Measurements from ENCODE around the gene EFHD2.

Gene EFHD2

GRCh38 chr1:15433471-15433870 is 23.8 kb downstream of the EFHD2 start:
- no peak for DNase-seq

GRCh38 chr1:15434739-15435138 is 25.1 kb downstream of the EFHD2 start:
- DNase-seq = peak; percentile 52

GRCh38 chr1:15435239-15436077 is 25.8 kb downstream of the EFHD2 start:
- DNase-seq = no peak

DNA sequence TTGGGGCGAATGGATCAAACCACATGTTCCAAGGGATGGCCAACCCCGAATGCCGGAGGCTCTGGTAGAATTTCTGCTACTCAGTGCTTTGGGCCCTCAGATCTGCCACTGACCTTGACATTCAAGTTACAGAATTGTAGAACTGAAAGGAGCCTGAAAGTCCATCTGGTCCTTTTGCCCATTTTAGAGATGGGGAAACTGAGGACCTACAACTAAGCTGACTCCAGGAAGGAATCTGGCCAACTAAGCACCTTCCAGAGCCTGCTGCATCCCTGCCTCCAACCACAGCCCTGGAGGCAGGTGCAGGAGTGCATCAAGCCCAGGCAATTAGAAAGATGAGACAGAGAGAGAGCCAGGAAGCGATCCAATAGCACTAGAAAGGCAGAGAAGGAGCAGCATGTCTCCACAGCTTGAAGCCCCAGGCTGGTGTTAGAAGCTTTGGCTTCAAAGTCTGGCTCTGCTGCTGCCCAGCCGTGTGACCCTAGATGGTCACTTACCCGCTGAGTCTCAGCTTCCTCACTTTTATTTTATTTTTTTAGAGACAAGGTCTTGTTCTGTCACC is 27.3 kb downstream of the EFHD2 start:
- no peak for DNase-seq

DNA sequence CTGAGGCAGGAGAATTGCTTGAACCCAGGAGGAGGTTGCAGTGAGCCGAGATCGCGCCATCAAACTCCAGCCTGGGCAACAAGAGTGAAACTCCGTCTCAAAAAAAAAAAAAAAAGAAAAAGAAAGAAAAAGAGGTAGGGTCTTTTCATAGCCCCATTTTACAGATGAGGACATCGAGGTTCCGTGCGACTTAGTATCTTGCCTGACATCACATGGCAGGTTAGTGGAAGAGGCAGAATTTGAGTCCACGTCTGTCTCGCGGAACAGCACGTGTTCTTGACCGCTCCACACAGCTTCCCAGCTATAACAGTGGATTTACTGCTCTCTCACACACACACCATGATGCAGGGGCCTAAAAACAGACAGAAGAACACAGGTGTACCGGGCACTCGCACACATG is 29.6 kb downstream of the EFHD2 start:
- no peak for DNase-seq

- no peak for DNase-seq
These were observed 30.7 kb downstream of the EFHD2 start for GRCh38 chr1:15440357-15440756.

- no peak for DNase-seq
These were observed 31.6 kb downstream of the EFHD2 start for GRCh38 chr1:15441247-15441646.

- no peak for DNase-seq
These were observed 32.4 kb downstream of the EFHD2 start for GRCh38 chr1:15442119-15442518.

GRCh38 chr1:15442759-15443158 is 33.1 kb downstream of the EFHD2 start:
- no peak for DNase-seq

DNA sequence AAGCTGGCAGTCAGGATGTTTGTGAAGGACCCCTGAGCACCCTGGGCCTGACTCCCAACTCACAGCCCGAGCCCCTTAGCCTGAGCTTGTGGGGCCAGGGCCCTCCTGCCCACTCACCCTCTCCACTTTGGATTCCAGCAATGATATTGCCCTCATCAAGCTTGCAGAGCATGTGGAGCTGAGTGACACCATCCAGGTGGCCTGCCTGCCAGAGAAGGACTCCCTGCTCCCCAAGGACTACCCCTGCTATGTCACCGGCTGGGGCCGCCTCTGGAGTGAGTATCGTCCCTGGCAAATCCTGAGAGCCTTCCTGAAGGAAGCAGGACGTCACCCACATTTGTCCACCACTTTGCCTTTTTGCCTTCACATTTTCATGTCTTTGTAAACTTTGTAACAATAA is 33.6 kb downstream of the EFHD2 start:
- DNase-seq = no peak

GRCh38 chr1:15444468-15445389 is 35.0 kb downstream of the EFHD2 start:
- DNase-seq = no peak

DNA sequence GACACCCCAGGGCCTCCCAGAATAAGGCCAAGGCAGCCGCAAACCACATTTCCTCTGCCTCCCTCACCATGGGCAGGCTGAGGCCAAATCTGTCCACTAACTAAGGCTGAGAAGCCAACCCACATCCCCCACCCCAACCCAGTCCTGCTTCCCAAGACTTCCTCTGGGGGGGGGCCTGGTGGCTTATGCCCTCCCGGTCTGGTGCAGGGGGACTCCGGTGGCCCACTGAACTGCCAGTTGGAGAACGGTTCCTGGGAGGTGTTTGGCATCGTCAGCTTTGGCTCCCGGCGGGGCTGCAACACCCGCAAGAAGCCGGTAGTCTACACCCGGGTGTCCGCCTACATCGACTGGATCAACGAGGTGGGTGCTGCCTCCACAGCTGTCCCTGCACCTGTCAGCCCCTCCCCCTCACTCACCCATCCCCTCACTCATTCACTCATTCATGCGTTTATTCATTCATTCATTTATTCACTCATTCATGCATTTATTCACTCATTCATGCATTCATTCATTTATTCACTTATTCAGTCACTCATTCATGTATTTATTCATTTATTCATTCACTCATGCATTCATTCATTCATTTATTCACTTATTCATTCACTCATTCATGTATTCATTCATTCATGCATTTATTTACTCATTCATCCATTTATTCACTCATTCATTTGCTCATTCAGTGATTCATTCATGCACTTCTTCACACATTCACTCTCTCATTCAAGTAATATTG is 35.9 kb downstream of the EFHD2 start:
- DNase-seq = no peak

GRCh38 chr1:15446212-15446611 is 36.5 kb downstream of the EFHD2 start:
- no peak for DNase-seq

- no peak for DNase-seq
These were observed 39.3 kb downstream of the EFHD2 start for GRCh38 chr1:15448877-15449462.

- no peak for DNase-seq
These were observed 39.9 kb downstream of the EFHD2 start for GRCh38 chr1:15449567-15449966.

GRCh38 chr1:15451014-15451722 is 41.5 kb downstream of the EFHD2 start:
- DNase-seq = no peak

GRCh38 chr1:15452216-15452615 is 42.5 kb downstream of the EFHD2 start:
- DNase-seq = no peak

DNA sequence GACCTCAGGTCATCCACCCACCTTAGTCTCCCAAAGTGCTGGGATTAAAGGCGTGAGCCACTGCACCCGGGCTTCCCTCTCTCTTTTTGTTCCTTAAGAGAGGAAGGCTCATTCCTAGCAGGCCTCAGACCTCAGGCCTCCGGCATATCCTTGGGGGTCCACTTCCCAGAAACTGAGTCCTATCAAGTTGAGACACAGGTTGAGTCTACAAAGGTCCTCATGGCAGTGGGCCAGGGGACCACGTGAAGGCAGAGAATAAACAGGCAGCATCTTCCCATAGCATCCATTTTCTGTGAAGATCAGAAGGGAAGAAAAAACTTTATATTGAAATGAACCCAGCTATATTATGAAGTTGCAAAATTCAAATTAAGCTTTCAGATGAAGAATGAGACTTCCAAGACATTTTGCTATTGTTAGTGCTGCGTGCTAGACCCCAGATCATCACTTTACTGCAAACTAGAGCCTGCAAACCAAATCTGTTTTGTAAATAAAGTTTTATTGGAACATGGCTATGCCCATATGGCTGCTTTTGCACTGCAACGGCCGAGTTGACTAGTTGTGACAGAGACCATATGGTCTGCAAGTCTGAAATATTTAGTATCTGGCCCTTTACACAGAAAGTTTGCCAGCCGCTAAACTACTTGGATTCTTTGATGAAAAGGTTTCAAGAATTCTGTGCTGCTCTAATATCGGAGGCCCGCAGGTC is 43.3 kb downstream of the EFHD2 start:
- no peak for DNase-seq

DNA sequence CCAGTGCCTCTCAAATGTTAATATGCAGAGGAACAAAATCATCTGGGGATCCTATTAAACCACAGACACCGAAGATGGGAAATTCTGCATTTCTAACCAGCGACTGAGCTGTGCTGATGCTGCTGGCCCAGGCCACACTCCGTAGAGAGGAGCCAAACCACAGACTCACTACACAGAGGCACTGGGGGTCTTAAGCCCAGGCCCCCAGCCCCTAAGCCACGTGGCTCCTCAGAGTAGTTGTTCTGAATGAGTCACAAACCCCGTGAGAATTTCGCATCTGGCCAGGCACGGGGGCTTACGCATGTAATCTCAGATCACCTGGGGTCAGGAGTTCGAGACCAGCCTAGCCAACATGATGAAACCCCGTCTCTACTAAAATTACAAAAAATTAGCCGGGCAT is 44.0 kb downstream of the EFHD2 start:
- DNase-seq = no peak

GRCh38 chr1:15454256-15454655 is 44.6 kb downstream of the EFHD2 start:
- DNase-seq = no peak

GRCh38 chr1:15455522-15455921 is 45.8 kb downstream of the EFHD2 start:
- DNase-seq = peak; percentile 63
